Testis (tissue), 3 donors: Measurements from ENCODE around the gene RIMBP2. TPM values are rescaled to one million over a fixed set of nuclear protein-coding genes. Genes with fewer than 3 reads are reported as not detected.
A peak's percentile ranks its signal among the peaks of the same experiment; 100 is the strongest.

Experiments used
- DNase-seq: peaks from one replicate; pipeline ENCODE4 v3.0.0-alpha.2; 2019
- H3K27ac ChIP-seq, 2 donors: fragments of 200-600 bp; sonication (generic); one replicate each; pipeline ENCODE4 v1.5.1; 2019
- H3K27me3 ChIP-seq: fragments of 200-600 bp; sonication (generic); one replicate; pipeline ENCODE4 v1.5.1; 2019
- H3K36me3 ChIP-seq: fragments of 200-600 bp; sonication (generic); one replicate; pipeline ENCODE4 v1.5.1; 2017; ENCODE audit warnings: low read depth; ENCODE audit errors: missing control alignments
- H3K4me1 ChIP-seq: fragments of 200-600 bp; sonication (generic); one replicate; pipeline ENCODE4 v1.5.1; 2019
- H3K4me3 ChIP-seq, 2 donors: fragments of 200-600 bp; sonication (generic); one replicate each; pipeline ENCODE4 v1.5.1; 2017 to 2019
- H3K9me3 ChIP-seq: fragments of 200-600 bp; sonication (generic); one replicate; pipeline ENCODE4 v1.5.1; 2017
- CTCF ChIP-seq, 3 experiments: fragments of 450-650 bp in 2 of 3; fragments of 200-600 bp in 1 of 3; sonication (generic) in 1 of 3; IDR thresholded peaks; one replicate each; pipeline ENCODE4 v1.5.1; 2016 to 2019; ENCODE audit warnings: antibody characterized with exemption in 3 of 3, mild to moderate bottlenecking in 2 of 3, moderate library complexity in 1 of 3
- POLR2A ChIP-seq: fragments of 450-650 bp; IDR thresholded peaks from one replicate; pipeline ENCODE4 v1.6.1; 2017; ENCODE audit warnings: antibody characterized with exemption, mild to moderate bottlenecking, moderate library complexity
- WGBS, 2 donors: methylation state at CpG; one replicate each; pipeline ENCODE4 v1.1.5; 2018; 5-methylcytosine and 5-hydroxymethylcytosine counted together
- intact Hi-C: fragments of 100-400 bp; cut with DNase I; formaldehyde crosslinking; loops from one replicate; pipeline ENCODE4 v1.15.1; 2023; ENCODE audit warnings: low total_unique reads
- polyA plus RNA-seq: library from polyadenylated mRNA; stranded (reverse); fragments of 350-450 nt; fragmentation: Illumina TruSeq; extraction: RNeasy Lipid Tissue Mini Kit (QIAGEN cat#74804); gene quantifications from one replicate; pipeline ENCODE4 v1.2.3, GENCODE V29; 2014; ENCODE audit warnings: low read depth, low replicate concordance; ENCODE audit not compliant: insufficient read depth
- total RNA-seq, 2 donors: library from RNA; depleted of rRNA; stranded (reverse); fragments of >200 nt; gene quantifications; one replicate each; pipeline ENCODE4 v1.2.3, GENCODE V29; 2016

RIMBP2 gene
- total and polyA plus RNA-seq, 3 donors from 2014 or later, result 8.0 to 10.0 (median 8.7) TPM

DNA sequence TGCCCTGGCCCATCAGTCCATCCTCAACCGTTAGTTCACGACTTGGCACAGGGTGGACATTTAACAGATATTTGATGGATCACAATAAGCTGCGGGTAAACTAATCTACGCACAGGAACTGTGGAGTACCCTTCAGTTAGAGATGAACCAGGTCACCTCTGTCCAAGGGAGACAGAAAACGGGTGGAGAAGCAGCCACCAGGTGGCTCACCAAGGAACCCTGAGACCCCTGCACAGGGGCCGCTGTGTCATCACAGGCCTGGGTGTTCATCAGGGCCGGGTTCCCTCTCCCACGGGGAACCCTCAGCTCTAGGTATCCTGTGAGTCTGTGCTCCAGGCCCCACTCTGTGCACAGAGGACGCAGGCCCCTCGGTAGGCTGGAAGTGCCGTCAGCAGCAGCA lies 256.2 kb downstream of the RIMBP2 start:
- no peak overlapping the region for H3K4me3 ChIP-seq
- no peak for DNase-seq
- 77 to 82% methylated on average over 10 to 11 of the region's 11 CpGs for WGBS, 2 donors
- H3K36me3 ChIP-seq, result no peaks in the 10 kb centered on the region
- TF ChIP-seq POLR2A (no peak), CTCF (IDR thresholded peaks at IDR 0.05) (no peak)
- intact Hi-C loops, result no loop called here
- H3K27ac ChIP-seq, result no peak overlapping the region
- no peaks in the 10 kb centered on the region for H3K27me3 ChIP-seq
- no peaks in the 10 kb centered on the region for H3K4me1 ChIP-seq
- H3K9me3 ChIP-seq, result no peaks in the 10 kb centered on the region

- intact Hi-C loops, result no loop called here
- no peaks in the 10 kb centered on the region for H3K4me1 ChIP-seq
- no peak for TF ChIP-seq CTCF (IDR thresholded peaks at IDR 0.05)
- TF ChIP-seq POLR2A, result no peak
- H3K36me3 ChIP-seq, result no peaks in the 10 kb centered on the region
- H3K4me3 ChIP-seq, result no peak overlapping the region
- H3K27ac ChIP-seq, result no peak overlapping the region
- DNase-seq, result no peak
- no peaks in the 10 kb centered on the region for H3K9me3 ChIP-seq
- WGBS, 2 donors, result 76 to 82% methylated on average over 6 to 12 of the region's 12 CpGs
- H3K27me3 ChIP-seq, result no peaks in the 10 kb centered on the region
Measured at GRCh38 chr12:130458341-130458740, 257.8 kb downstream of the RIMBP2 start.

GRCh38 chr12:130457215-130457614 lies 258.9 kb downstream of the RIMBP2 start:
- WGBS, 2 donors, result 89 to 96% methylated on average over 3 to 7 of the region's 9 CpGs
- H3K4me1 ChIP-seq, result no peaks in the 10 kb centered on the region
- TF ChIP-seq POLR2A, result no peak
- no peak for TF ChIP-seq CTCF (IDR thresholded peaks at IDR 0.05)
- intact Hi-C loops, result no loop called here
- no peak for DNase-seq
- H3K27ac ChIP-seq, result no peak overlapping the region
- no peaks in the 10 kb centered on the region for H3K27me3 ChIP-seq
- H3K36me3 ChIP-seq, result no peaks in the 10 kb centered on the region
- no peaks in the 10 kb centered on the region for H3K9me3 ChIP-seq
- no peak overlapping the region for H3K4me3 ChIP-seq

DNA sequence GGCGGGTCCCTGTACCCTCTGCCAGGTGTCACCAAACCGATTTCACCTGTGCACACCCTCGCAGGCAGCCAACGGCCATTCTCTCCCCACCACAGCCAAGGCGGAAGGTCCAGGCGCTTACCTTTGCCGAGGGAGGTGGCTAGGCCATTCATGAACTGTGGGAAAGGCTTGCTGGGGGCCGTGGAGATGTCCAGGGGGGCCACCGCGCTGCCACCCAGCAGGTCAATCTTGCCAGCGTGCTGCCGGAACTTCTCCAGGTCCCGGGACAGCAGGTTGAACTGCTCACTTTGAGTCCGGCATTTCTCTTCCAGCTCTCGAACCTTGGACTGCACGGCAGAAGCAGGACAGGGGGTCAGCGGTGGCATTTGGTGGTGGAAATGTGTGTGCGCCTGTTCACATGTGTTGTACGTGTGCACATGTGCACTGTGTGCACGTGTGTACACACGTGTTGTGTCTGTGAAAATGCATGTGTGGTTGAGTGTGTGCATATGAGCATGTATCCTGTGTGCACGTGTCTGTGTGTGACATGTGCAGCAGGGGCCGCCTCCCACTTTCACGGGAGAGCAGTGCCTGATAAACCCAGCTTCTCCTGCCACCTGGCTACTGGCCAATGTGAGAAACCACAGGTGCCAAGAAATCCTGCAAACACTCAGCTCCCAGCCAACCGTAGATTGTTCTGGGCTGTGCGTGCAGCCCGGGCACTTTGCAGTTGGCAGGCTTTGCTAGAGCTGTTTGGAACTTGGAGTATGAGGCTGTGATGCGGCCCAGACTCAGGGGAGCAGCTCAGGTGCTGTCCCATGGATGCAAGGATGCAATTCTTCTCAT lies 259.5 kb downstream of the RIMBP2 start:
- intact Hi-C loops, result no loop called here
- H3K4me3 ChIP-seq, result no peak overlapping the region
- H3K36me3 ChIP-seq, result no peaks in the 10 kb centered on the region
- no peaks in the 10 kb centered on the region for H3K4me1 ChIP-seq
- H3K27me3 ChIP-seq, result no peaks in the 10 kb centered on the region
- DNase-seq, result peak; percentile 53
- no peak for TF ChIP-seq POLR2A
- no peak for TF ChIP-seq CTCF (IDR thresholded peaks at IDR 0.05)
- no peak overlapping the region for H3K27ac ChIP-seq
- WGBS, 2 donors, result 81 to 92% methylated on average over 22 to 28 of the region's 28 CpGs
- no peaks in the 10 kb centered on the region for H3K9me3 ChIP-seq

- no peaks in the 10 kb centered on the region for H3K36me3 ChIP-seq
- no peak for DNase-seq
- H3K9me3 ChIP-seq, result no peaks in the 10 kb centered on the region
- no peaks in the 10 kb centered on the region for H3K4me1 ChIP-seq
- no peak for TF ChIP-seq CTCF (IDR thresholded peaks at IDR 0.05)
- TF ChIP-seq POLR2A, result no peak
- WGBS, 2 donors, result 83 to 89% methylated on average over 19 of the region's 19 CpGs
- H3K27me3 ChIP-seq, result no peaks in the 10 kb centered on the region
- H3K4me3 ChIP-seq, result no peak overlapping the region
- no peak overlapping the region for H3K27ac ChIP-seq
- intact Hi-C loops, result no loop called here
Measured at GRCh38 chr12:130455161-130455560, 260.9 kb downstream of the RIMBP2 start.
